Amniotic epithelial cell (primary cell): ENCODE results near the gene USP22.

Source experiments
- DNase-seq: peaks from one replicate; pipeline ENCODE4 v3.0.0-alpha.2; 2010; ENCODE audit warnings: low read depth

The USP22 gene

DNA sequence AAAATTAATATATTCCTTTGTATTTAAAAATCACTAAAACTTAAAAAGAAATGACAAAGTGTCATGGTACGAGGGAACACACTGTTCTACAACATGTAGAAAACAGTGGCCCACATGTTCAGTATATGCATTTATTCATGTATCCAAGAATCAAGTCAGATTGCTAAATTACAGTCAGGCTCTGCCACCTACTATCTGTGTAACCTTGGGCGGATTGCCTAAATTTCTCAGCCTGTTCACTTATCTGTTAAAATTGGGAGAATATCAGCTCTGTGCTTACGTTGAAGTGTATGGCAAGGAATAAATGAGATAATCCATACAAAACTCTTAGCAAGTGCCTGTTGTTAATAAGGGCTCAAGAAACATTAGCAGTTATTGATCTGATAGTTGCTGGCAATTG is 3.4 kb upstream of the USP22 start:
- DNase-seq, result no peak

DNA sequence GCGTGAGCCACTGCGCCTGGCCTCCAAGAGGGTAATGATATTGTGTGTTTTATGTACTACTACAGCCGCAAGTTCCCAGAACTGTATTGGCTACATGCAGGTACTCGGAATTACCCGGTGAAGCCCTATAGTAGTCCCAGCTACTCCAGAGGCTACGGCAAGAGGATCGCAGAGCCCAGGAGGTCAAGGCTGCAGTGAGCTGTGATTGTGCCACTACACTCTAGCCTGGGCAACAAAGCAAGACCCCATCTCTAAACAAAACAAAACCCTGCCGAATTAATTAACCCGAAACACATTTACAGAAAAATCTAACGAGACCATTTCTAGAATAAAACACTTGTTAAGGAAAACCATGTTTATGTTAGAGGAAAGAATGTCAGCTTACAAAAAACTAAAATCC is 2.2 kb upstream of the USP22 start:
- DNase-seq, result no peak

DNA sequence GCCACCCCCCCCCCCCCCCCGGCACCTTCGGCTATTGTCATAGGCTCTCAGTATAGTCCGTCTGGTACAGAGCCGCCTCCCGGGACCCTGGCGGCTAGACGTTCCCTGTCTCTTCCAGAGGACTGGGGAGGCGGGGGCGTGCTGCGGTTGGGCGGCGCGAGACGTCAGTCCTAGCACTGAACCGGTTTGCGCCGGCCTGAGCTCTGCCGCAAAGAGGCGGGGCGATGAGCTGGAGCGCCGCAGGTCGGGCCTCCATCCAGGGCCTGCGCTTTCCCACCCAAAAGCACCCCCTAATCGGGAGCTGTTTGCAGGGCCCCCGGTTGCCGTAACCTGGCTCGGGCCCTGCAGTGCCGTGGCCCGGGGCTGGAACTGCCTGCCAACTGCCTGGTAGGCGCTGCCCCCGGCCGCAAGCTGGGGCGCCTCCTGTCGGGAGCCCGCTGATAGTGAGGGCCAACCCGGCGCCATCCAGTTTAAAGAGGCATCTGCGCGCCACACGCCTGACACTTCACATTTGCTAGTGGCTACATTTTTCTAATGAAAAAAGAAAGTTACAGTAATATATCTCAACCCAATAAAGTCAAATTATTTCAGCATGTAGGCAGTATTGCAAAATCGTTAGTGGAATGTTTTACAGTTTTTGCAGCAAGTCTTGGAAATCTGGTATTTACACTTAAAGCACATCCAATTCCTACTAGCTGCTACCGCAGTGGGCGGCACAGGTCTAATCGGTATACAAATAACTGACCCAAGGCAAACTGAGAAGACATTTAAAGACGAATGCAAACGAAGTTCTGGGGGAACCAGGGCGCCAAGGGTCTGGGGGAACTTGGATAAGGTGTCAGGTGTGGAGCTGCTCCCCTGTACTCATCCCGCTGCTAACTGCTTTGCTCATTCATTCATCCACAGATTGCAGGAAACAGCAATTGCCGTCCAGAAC is 753 bp upstream of the USP22 start:
- peak; percentile 97 for DNase-seq

GRCh38 chr17:21041741-21042457 is 912 bp downstream of the USP22 start:
- DNase-seq, result peak; percentile 78

DNA sequence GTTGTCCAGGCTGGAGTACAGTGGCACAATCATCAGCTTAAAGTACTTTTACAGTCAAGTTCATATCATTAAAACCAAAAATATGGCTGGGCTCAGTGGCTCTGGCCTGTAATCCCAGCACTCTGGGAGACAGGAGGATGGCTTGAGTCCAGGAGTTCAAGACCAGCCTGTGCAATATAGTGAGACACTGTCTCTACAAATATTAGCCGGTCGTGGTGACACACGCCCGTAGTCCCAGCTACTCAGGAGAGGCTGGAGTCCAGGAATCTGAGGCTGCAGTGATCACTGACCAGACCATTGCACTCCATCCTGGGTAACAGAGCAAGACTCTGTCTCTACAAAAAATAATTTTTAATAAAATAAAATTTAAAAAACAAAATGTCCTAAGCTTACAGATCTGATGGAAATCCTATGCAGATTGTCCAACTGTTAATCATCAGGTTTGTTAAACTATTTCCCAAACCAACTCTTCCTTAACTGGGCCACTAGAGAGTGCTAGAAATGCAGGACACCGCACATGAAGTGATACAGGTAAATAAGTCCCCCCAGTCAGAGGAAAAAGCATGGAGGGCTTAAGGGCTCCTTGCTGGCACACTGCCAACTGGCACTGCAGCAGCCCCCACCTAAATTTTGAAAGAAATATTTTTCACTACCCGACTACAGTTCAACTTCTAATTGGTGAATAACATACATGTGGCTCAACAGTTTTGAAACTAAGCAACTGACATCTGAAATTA is 2.8 kb downstream of the USP22 start:
- DNase-seq, result peak; percentile 81

GRCh38 chr17:21037117-21037803 is 5.6 kb downstream of the USP22 start:
- DNase-seq, result no peak

DNA sequence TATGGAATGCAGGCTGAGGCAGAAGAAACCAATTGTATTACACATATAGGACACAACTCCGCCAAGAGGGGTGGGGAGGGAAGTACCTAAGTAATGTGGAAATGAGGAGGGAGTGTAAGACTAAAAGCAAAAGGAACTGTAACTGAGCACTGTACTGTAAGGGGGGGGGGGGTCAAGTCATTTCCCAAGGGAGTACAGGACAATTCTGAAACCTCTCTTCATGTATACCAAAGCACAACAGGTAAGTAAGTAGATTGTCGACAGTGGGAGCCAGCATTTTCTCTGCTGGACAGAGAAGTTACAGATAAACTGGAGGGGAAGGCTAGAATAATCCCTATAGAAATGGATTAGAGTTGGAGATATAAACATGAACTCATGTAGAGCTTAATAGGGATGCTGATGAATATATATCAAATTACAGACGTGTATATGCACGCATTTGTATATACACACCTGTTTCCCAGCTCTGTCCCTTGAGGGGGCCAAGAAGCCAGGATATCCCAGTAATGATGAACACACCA is 6.4 kb downstream of the USP22 start:
- DNase-seq, result peak; percentile 39

DNA sequence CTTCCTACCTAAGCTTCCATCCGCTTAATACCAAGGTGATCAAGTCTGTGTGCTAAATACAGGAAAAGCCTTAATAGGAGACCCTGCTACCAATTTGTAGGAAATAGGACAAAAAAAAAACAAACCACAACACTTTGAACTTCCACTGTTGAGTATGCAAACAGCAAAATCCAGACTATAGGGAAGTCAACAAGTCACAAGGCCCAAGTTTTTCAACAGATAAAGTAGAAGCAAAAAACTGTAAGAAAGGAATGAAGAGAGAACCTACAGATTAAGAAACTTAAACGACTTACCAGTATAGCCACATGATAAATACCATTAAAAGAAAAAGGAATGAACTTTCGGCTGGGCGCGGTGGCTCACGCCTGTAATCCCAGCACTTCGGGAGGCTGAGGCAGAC is 7.4 kb downstream of the USP22 start:
- no peak for DNase-seq

DNA sequence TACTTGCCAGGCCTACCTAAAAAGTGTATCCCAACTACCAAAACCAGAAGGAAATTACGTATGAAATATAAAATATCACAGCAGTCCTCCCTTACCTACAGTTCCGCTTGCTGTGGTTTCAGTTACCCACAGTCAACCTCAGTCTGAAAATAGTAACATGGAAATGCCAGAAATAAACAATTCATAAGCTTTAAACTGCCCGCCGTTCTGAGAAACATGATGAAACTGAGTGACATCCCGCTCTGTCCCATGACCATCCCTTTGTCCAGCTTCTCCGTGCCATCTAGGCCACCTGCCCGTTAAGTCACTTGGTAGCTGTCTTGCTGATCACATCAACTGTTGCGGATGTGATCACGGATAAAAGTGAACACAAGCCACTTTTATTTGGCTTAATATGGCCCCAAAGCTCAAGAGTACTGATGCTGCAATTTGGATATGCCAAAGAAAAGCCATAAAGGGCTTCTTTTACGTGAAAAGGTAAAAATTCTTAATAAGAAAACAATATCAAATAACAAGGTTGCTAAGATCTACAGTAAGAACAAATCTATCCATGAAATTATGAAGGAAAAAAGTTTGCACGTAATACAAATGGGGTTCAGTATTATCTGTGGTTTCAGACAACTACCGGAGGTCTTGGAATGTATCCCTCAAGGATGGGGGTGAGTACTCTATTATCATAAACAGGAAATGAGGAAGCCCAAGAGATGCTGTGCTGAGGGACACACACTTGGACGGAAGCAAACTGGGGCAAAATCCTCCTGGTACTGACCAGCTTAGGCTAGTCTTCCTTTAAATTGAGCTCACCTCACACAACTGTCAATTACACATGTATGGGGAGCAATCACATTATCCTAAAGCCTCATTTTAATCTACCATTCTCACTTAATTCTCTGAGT is 8.2 kb downstream of the USP22 start:
- DNase-seq, result peak; percentile 76

GRCh38 chr17:21033350-21033749 is 9.5 kb downstream of the USP22 start:
- DNase-seq, result peak; percentile 69

DNA sequence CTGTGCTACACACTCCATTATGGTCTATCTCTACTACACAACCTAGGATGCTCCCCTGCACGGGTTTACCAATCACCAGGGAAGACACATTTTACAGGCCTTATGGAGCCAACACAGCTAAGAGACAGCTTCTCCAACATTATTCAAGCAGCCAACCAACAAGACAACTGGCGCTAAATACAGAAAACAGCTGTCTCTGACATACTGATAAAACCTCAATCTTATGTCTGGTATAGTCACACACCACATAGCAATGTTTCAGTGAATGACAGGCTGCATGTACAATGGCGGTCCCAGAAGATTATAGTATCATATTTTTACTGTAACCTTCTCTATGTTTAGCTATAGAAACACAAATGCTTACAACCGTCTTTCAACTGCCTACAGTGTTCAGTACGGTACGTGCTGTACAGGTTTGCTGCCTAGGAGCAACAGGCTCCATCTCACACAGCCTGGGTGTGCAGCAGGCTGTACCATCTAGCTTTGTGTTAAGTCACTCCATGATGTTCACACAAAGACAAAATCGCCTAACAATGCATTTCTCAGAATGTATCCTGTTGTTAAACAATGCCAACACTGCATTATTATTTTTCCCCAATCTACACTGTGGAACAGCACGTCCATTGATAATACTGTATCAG is 10.9 kb downstream of the USP22 start:
- DNase-seq, result no peak

DNA sequence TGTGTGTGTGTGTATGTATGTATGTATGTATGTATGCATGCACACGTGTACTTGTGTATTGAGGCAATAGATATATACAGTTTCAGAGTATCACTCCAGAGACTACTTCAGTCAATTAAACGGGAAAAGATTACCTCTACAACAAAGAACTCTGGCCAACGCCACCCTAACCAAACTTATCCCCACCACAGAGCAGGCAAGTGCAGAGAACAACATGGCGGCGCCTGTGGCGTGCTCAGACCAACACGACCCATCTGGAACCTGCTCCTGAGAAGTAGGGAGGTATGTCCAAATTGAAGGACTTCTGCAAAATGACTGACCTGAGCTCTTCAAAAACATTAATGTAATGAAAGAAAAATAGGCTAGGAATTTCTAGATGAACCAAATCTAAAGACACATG is 12.4 kb downstream of the USP22 start:
- DNase-seq, result no peak

DNA sequence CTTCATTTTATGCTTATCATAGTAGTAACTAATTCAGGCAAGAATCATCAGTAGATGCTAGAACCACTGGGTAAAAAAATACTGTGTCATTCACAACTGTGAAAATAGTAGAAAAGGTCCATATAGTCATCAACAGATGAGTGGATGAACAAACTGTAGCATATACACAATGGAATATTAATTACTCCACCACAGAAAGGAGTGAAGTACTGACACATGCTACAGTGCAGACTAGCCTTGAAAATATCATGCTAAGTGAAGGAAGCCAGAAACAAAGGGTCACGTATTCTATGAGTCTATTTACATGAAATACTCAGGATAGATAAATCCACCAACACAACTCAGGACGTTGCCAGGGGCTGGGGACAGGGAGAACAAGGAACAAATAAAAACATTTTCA is 13.3 kb downstream of the USP22 start:
- DNase-seq, result peak; percentile 60

GRCh38 chr17:21029036-21029435 is 13.8 kb downstream of the USP22 start:
- peak; percentile 91 for DNase-seq

DNA sequence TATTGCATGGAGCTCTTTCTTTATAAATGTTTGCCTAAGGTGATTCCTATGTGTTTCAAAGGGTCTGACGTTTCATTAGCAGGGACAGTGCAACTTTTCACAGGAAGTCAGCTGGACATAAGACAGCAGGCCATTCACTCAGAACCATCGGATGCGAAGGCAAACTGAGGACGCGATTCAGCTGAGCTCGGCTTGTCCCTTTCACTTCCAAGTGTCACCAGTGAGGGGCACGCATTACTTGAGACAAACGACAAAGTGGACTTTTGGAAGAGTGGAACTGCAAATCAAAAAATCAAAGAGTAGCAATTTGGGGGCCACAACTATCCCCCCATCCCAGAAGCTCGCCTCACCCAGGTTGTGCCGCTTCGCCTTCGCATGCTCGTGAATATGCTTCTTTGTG is 14.6 kb downstream of the USP22 start:
- no peak for DNase-seq

DNA sequence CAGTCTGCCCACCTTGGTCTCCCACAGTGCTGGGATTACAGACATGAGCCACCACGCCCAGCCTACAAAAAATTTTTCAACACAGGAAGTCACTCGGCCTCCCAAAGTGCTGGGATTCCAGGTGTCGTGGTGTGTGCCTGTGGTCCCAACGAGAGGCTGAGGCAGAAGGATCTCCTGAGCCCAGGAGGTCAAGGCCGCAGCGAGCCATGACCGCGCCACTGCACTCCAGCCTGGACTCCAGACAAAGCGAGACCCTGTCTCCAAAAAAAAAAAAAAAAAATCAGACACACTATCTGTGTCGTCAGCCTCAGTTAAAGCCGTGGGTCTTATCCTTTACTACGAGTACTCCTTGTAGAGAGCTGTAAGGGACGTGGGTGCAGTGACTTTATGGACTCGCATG is 15.8 kb downstream of the USP22 start:
- no peak for DNase-seq

DNA sequence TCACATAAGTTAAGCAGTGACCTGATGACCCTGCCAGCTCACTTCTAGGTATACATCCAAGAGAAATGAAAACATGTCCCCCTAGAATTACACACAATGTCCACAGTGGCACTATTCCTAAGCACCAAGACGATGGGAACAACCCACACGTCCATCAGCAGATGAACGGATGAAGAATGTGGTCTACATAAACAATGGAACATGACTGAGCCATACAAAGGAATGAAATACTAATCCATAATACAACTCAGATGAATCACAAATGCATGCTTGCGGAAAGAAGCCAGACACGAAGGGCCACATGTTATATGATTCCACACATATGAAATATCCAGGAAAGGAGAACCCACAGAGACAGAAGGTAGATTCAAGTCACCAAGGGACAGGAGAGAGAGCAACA is 17.4 kb downstream of the USP22 start:
- peak; percentile 51 for DNase-seq

GRCh38 chr17:21024024-21024423 is 18.8 kb downstream of the USP22 start:
- DNase-seq, result peak; percentile 51

DNA sequence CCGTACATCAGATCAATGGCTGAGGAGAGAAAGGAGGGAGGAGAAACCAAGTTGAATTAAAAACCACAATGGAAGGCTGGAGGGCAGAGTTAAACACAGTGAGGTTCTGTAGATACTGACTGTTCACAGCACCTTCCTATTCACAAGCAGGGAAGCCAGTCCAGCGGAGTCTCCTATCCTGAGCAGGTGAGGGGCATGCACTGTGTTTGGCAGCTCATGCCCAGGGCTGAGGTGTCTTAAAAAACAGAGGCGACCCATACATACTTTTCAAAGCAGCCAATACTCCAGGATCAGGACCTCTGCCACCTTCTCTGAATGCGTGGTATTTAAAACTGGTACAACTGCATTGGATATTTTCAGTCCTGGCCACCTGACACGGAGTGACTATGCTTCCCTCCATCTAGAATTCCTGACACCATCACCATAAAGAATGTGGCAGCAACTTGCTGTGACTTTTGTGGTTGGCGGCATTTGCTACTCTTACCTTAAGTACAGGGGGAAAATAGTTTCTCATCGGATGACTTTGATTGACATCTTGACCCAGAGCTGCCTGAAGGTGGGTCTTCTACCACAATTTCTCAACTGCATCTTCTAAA is 21.5 kb downstream of the USP22 start:
- DNase-seq, result no peak

GRCh38 chr17:21020622-21021021 is 22.2 kb downstream of the USP22 start:
- DNase-seq, result no peak
